Measurements from ENCODE around the gene SMIM15.

SMIM15 gene

GRCh38 chr5:61148515-61148914 is 13.8 kb downstream of the SMIM15 start:
- no peak overlapping the region for H2AFZ ChIP-seq (ENCODE audit: low read length)
- no peak overlapping the region for H3K4me2 ChIP-seq (ENCODE audit: low read length)
- H3K27me3 ChIP-seq (ENCODE audit: insufficient read depth, low read length) = no peaks in the 10 kb centered on the region
- H3K36me3 ChIP-seq (ENCODE audit: insufficient read depth, low read length) = no peaks in the 10 kb centered on the region
- no peak overlapping the region for H3K9ac ChIP-seq (ENCODE audit: low read length)
- no peak overlapping the region for H3K4me3 ChIP-seq (ENCODE audit: low read depth, low read length, poor library complexity, severe bottlenecking)
- H3K4me1 ChIP-seq (ENCODE audit: insufficient read depth, low read length, severe bottlenecking) = no peaks in the 10 kb centered on the region
- no peaks in the 10 kb centered on the region; the same call in 1 of the 2 replicates for H3K9me3 ChIP-seq (ENCODE audit: low read length)
- H3K9me2 ChIP-seq (ENCODE audit: low read depth, low read length) = no peaks in the 10 kb centered on the region
- no peak overlapping the region for H3K27ac ChIP-seq (ENCODE audit: low read depth, low read length, poor library complexity, severe bottlenecking)
- no peaks in the 10 kb centered on the region for H3F3A ChIP-seq (ENCODE audit: insufficient read depth, low read length)
- H3K79me2 ChIP-seq (ENCODE audit: insufficient read depth, low read length) = no peaks in the 10 kb centered on the region
- no peaks in the 10 kb centered on the region for H4K20me1 ChIP-seq (ENCODE audit: insufficient read depth, low read length)
- TF ChIP-seq EZH2 (IDR thresholded peaks at IDR 0.05; ENCODE audit: borderline replicate concordance, low read length) (no peak), CTCF (IDR thresholded peaks at IDR 0.05; ENCODE audit: low read length) (no peak)

- no peak overlapping the region for H3K4me3 ChIP-seq (ENCODE audit: low read depth, low read length, poor library complexity, severe bottlenecking)
These were observed 19.5 kb downstream of the SMIM15 start for GRCh38 chr5:61142811-61143210.

GRCh38 chr5:61142391-61142790 is 19.9 kb downstream of the SMIM15 start:
- no peaks in the 10 kb centered on the region for H3K9me2 ChIP-seq (ENCODE audit: low read depth, low read length)
- no peaks in the 10 kb centered on the region for H3F3A ChIP-seq (ENCODE audit: insufficient read depth, low read length)
- H3K36me3 ChIP-seq (ENCODE audit: insufficient read depth, low read length) = no peaks in the 10 kb centered on the region
- no peaks in the 10 kb centered on the region for H3K27me3 ChIP-seq (ENCODE audit: insufficient read depth, low read length)
- no peak overlapping the region for H3K9ac ChIP-seq (ENCODE audit: low read length)
- no peak overlapping the region for H3K4me3 ChIP-seq (ENCODE audit: low read depth, low read length, poor library complexity, severe bottlenecking)
- no peaks in the 10 kb centered on the region; the same call in 1 of the 2 replicates for H3K9me3 ChIP-seq (ENCODE audit: low read length)
- no peak overlapping the region for H3K4me2 ChIP-seq (ENCODE audit: low read length)
- no peaks in the 10 kb centered on the region for H4K20me1 ChIP-seq (ENCODE audit: insufficient read depth, low read length)
- no peaks in the 10 kb centered on the region for H3K79me2 ChIP-seq (ENCODE audit: insufficient read depth, low read length)
- H3K27ac ChIP-seq (ENCODE audit: low read depth, low read length, poor library complexity, severe bottlenecking) = no peak overlapping the region
- no peak overlapping the region for H2AFZ ChIP-seq (ENCODE audit: low read length)
- TF ChIP-seq CTCF (IDR thresholded peaks at IDR 0.05; ENCODE audit: low read length) (no peak), EZH2 (IDR thresholded peaks at IDR 0.05; ENCODE audit: borderline replicate concordance, low read length) (no peak)
- no peaks in the 10 kb centered on the region for H3K4me1 ChIP-seq (ENCODE audit: insufficient read depth, low read length, severe bottlenecking)

More at GRCh38 chr5:61142811-61143210, 19.5 kb downstream of the SMIM15 start:
- no peaks in the 10 kb centered on the region for H3K27me3 ChIP-seq (ENCODE audit: insufficient read depth, low read length)
- no peaks in the 10 kb centered on the region; the same call in 1 of the 2 replicates for H3K9me3 ChIP-seq (ENCODE audit: low read length)
- H3K4me1 ChIP-seq (ENCODE audit: insufficient read depth, low read length, severe bottlenecking) = no peaks in the 10 kb centered on the region
- H2AFZ ChIP-seq (ENCODE audit: low read length) = no peak overlapping the region
- no peaks in the 10 kb centered on the region for H3K79me2 ChIP-seq (ENCODE audit: insufficient read depth, low read length)
- no peaks in the 10 kb centered on the region for H3K9me2 ChIP-seq (ENCODE audit: low read depth, low read length)
- H3K9ac ChIP-seq (ENCODE audit: low read length) = no peak overlapping the region
- no peaks in the 10 kb centered on the region for H3K36me3 ChIP-seq (ENCODE audit: insufficient read depth, low read length)
- TF ChIP-seq CTCF (IDR thresholded peaks at IDR 0.05; ENCODE audit: low read length) = no peak
- no peak for TF ChIP-seq EZH2 (IDR thresholded peaks at IDR 0.05; ENCODE audit: borderline replicate concordance, low read length)
- no peak overlapping the region for H3K27ac ChIP-seq (ENCODE audit: low read depth, low read length, poor library complexity, severe bottlenecking)
- no peaks in the 10 kb centered on the region for H4K20me1 ChIP-seq (ENCODE audit: insufficient read depth, low read length)
- H3K4me2 ChIP-seq (ENCODE audit: low read length) = no peak overlapping the region
- H3F3A ChIP-seq (ENCODE audit: insufficient read depth, low read length) = no peaks in the 10 kb centered on the region

All from OCI-LY1 (cell line).